A673 (cell line): Measurements from ENCODE around the gene RASA2.

ENCODE experiments used
- EZH2 ChIP-seq: fragments of 200-600 bp; sonication (generic); IDR thresholded peaks from 2 replicates; pipeline ENCODE4 v1.6.1; 2017; ENCODE audit warnings: borderline replicate concordance, low read depth, mild to moderate bottlenecking, mixed read lengths, antibody characterized with exemption, low read length; ENCODE audit not compliant: poor library complexity, severe bottlenecking
- TF ChIP-seq, protein P1 (sequence below): fragments of 300-800, 200-600 bp; sonication (generic); conservative IDR thresholded peaks from 2 replicates; pipeline ENCODE4 v1.5.1; 2017; ENCODE audit warnings: low read depth, mild to moderate bottlenecking, antibody characterized with exemption, low read length, moderate library complexity, mixed read lengths

DNA sequence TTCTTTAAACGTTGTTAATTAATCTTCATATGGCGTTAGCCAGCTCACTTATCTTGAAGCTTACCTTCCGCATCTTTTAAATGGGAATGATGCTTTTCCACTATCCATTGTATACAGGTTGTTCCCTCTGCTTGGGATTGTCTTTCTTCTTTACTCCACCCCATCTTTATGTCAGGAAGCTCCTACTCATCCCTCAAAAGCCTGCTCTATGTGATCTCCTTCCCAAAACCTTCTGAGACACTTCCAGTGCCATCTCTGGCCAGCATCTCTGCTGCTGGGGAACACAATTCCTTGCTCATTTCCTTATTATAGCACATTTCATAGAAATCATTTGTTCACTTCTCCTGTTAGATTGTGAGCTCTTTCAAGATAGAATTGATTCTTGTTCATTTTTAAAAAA, 4.3 kb downstream of the RASA2 start:
- TF ChIP-seq, protein P1, sequence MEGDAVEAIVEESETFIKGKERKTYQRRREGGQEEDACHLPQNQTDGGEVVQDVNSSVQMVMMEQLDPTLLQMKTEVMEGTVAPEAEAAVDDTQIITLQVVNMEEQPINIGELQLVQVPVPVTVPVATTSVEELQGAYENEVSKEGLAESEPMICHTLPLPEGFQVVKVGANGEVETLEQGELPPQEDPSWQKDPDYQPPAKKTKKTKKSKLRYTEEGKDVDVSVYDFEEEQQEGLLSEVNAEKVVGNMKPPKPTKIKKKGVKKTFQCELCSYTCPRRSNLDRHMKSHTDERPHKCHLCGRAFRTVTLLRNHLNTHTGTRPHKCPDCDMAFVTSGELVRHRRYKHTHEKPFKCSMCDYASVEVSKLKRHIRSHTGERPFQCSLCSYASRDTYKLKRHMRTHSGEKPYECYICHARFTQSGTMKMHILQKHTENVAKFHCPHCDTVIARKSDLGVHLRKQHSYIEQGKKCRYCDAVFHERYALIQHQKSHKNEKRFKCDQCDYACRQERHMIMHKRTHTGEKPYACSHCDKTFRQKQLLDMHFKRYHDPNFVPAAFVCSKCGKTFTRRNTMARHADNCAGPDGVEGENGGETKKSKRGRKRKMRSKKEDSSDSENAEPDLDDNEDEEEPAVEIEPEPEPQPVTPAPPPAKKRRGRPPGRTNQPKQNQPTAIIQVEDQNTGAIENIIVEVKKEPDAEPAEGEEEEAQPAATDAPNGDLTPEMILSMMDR, result no peak
- TF ChIP-seq EZH2, result no peak
